ENCODE results near the gene GPC5.
"Not testable (repeated sequence)": the region's sequence is repeated elsewhere in the genome, so short reads cannot be mapped to it uniquely, and the experiment has no call there.

GPC5 gene

DNA sequence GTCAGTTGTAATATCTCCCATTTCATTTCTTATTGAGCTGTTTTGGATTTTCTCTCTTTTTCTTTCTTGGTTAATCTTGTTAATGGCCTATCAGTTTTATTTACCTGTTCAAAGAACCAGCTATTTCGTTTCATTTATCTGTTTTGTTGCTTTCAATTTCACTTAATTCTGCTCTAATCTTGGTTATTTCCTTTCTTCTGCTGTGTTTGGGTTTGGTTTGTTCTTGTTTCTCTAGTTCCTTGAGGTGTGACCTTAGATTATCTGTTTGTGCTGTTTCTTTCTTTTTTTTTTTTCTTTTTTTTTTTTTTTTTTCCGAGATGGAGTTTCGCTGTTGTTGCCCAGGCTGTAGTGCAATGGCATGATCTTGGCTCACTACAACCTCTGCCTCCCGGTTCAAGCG lies 896.1 kb downstream of the GPC5 start:
- H3K9me3 Mint-ChIP-seq: peaks cover 25% of the 10 kb centered on the region
- H3K27ac Mint-ChIP-seq, H3K27me3 Mint-ChIP-seq, CTCF ChIA-PET, H3K4me3 Mint-ChIP-seq, H3K36me3 Mint-ChIP-seq, DNase-seq, H3K4me1 Mint-ChIP-seq: not testable (repeated sequence)

DNA sequence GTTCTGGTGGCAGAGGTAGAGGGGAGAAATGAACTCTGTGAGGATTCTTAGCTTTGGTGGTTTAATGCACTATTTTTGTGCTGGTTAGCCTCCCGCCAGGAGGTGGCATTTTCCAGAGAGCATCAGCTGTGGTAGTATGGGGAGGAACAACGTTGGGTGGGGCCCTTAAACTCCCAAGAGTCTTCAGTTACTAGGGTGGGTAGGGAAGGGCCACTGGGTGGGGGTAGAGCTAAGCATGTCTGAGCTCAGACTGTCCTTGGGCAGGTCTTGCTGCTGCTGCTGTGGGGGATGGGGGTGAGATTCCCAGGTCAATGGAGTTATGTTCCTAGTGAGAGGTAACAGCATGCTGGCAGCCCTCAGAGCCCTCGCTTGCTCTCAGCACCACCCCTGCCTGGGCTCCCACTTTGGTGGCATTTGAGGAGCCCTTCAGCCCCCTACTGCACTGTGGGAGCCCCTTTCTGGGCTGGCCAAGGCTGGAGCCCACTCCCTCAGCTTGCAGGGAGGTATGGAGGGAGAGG lies 897.8 kb downstream of the GPC5 start:
- H3K27me3 Mint-ChIP-seq, H3K36me3 Mint-ChIP-seq, H3K4me1 Mint-ChIP-seq, H3K27ac Mint-ChIP-seq, H3K4me3 Mint-ChIP-seq, CTCF ChIA-PET, DNase-seq: not testable (repeated sequence)
- peaks cover 21% of the 10 kb centered on the region for H3K9me3 Mint-ChIP-seq

DNA sequence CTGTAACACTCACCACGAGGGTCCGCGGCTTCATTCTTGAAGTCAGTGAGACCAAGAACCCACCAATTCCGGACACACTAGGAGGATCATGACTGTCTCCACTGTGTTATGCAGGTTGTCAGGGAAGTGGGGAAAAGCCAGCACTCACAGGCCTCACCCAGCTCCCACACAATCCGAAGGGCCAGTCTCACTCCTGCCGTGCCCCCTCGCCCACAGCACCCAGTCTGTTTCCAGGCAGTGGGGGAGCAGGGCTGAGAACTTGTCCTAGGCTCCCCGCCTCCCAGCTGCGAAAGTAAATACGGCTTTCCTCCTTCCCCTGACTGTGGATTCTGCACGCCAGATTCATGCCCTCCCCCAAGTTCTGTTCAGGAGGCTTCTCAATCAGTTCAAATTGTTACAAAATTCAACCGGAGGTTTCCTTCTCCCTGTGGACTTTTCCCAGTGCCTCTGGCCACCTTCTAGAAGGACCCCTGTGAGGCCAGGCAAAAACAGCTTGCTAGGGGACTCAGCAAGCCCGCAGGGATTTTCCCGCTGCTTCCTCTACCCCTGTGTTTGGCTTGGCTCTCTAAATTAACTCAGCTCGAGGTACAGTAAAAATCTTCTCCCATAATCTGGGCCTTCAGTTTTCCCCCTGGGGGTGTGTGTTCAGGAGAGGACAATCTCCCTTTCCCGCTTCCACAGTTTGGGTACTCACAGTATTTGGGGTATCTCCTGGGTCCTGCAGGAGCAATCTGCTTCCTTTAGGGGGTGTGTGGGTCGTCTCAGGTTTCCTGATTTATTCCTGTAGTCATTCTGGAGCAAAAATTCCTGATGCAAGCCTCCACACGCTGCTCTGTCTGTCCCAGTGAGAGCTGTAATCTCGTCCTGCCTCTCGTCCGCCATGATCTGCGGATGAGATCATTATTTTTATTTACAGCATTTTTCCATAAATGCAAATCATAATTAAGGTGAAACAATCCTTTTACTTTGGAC lies 899.8 kb downstream of the GPC5 start:
- peaks cover 14% of the 10 kb centered on the region for H3K9me3 Mint-ChIP-seq
- no peak overlapping the region for H3K27ac Mint-ChIP-seq
- no peaks in the 10 kb centered on the region for H3K27me3 Mint-ChIP-seq
- no peaks in the 10 kb centered on the region for H3K36me3 Mint-ChIP-seq
- DNase-seq: no peak
- H3K4me3 Mint-ChIP-seq: no peak overlapping the region
- CTCF ChIA-PET: no interaction called here
- no peaks in the 10 kb centered on the region for H3K4me1 Mint-ChIP-seq

DNA sequence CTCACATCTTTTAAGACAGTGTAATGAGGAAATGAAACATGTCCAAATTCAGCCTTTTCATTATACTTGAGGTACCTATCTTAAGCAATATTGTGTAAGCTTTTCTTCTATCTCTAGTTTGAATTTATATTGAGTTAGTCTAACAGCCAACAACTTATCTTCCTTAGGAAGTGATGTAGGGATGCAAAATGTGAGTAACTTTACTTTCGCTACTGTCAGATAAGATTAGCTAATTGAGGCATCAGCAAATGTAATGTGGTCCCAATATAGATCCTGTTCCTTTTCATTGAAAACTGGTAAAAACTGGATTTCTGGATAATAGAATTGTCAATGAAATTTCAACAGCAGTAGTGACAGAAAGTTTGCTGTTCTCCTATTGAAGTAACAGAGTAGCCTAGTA lies 902.2 kb downstream of the GPC5 start:
- peaks cover 6% of the 10 kb centered on the region for H3K9me3 Mint-ChIP-seq
- H3K27me3 Mint-ChIP-seq: no peaks in the 10 kb centered on the region
- H3K4me3 Mint-ChIP-seq: no peak overlapping the region
- CTCF ChIA-PET: no interaction called here
- no peak for DNase-seq
- H3K4me1 Mint-ChIP-seq: no peaks in the 10 kb centered on the region
- H3K36me3 Mint-ChIP-seq: no peaks in the 10 kb centered on the region
- H3K27ac Mint-ChIP-seq: no peak overlapping the region

DNA sequence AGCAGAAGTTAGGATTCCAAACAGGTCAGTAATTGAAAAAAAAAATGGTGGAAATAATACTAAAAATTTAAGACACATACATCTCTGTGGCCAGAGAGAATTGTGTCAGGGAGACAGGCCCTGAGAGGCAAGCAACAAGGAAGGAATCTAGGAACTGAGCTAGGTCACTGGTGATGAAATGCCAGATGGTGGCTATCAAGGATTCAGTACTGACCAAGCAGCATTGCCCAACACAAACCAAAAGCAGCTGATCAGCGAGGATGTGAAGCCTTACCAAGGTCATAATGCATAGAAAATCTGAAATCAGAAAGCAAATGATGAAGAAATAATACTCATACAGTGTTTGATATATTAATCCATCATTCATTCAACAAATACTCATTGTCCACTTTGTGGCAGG lies 905.0 kb downstream of the GPC5 start:
- no peaks in the 10 kb centered on the region for H3K27me3 Mint-ChIP-seq
- no peak overlapping the region for H3K27ac Mint-ChIP-seq
- CTCF ChIA-PET: interaction anchor here (0.6 kb wide), 1 partner anchor 1222 kb away, joined by 3 read pairs; no protein-coding TSS in a partner anchor
- no peak for DNase-seq
- no peaks in the 10 kb centered on the region for H3K4me1 Mint-ChIP-seq
- no peaks in the 10 kb centered on the region for H3K9me3 Mint-ChIP-seq
- no peak overlapping the region for H3K4me3 Mint-ChIP-seq
- no peaks in the 10 kb centered on the region for H3K36me3 Mint-ChIP-seq

DNA sequence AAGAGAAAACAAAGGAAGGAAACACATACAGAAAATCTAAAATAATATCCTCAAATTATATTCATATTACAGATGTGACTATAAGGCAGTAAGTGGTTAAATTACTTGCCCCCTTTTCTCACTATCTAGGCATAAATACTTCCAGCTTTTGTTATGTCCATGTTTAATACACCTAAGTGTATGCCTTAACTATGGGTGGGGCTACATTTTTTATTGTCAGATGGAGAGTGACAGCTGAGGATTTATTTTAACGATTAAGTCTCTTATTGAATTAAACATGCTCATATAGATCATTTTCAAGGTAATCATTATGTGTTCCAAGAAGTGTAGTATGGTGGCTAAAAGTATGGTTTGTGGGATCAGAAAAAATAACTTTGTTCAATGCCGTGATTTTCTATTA lies 909.3 kb downstream of the GPC5 start:
- Mint-ChIP-seq H3K9me3 (no peaks in the 10 kb centered on the region), H3K27ac (no peak overlapping the region), H3K36me3 (no peaks in the 10 kb centered on the region), H3K4me3 (no peak overlapping the region), H3K4me1 (no peaks in the 10 kb centered on the region), H3K27me3 (no peaks in the 10 kb centered on the region)
- DNase-seq: no peak
- CTCF ChIA-PET: no interaction called here

DNA sequence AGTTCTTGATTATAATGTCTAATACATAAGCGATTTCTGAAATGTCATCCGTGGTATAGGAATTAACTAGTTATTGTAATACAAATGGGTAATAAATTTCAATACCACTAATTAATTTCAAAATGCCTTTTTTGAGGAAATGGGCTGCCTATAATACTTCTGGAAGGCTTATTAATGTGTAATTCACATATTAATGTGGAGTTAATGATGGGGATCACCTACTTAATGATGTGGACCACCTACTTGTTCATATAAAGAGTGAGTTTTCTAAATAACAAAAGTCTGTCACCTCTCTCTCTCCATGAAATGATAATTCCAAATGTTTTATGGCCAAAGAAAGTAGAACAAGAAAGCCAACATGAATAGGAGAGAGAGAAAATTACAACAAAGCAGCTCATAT lies 914.4 kb downstream of the GPC5 start:
- CTCF ChIA-PET: no interaction called here
- Mint-ChIP-seq H3K4me1 (no peaks in the 10 kb centered on the region), H3K27me3 (no peaks in the 10 kb centered on the region), H3K4me3 (no peak overlapping the region), H3K9me3 (no peaks in the 10 kb centered on the region), H3K36me3 (no peaks in the 10 kb centered on the region), H3K27ac (no peak overlapping the region)
- no peak for DNase-seq

DNA sequence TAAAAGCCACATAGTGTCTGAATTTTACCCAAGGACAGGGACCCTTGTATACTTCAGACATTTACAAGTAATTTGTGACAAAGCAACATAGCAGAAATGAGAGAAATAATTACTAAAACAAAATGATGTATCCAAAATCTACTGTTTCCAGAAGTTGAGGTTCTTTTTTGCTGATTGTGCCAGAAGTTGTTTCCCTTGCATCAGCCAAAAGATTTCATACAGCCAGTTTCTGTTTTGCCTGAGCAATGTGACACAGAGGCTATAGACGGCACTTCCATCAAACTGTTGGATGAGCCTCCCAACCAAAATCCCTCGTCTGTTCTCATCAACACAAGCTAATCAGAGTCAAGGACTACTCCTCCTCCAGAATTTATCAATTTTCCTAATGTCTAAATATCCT lies 915.0 kb downstream of the GPC5 start:
- CTCF ChIA-PET: no interaction called here
- no peaks in the 10 kb centered on the region for H3K27me3 Mint-ChIP-seq
- no peaks in the 10 kb centered on the region for H3K4me1 Mint-ChIP-seq
- no peak overlapping the region for H3K27ac Mint-ChIP-seq
- H3K36me3 Mint-ChIP-seq: no peaks in the 10 kb centered on the region
- H3K4me3 Mint-ChIP-seq: no peak overlapping the region
- H3K9me3 Mint-ChIP-seq: no peaks in the 10 kb centered on the region
- no peak for DNase-seq

DNA sequence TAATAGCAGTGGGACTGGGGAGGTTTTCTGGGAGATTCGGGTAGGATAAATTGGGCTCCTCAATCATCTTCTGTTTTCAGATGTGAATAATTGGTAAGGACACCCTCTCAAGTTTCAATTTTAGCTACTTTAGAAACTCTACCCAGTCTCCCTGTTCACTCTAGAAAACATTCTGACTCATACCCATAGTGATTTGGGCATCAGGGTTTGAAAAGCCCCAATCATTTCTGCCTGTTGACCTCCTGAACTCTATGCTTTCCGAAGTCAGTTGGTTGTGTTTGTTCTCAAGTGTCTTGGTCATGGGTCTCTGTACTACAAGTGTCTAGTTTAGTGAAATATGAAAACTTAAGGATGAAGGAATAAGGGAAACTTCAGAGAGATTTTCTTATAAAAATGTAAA lies 916.8 kb downstream of the GPC5 start:
- Mint-ChIP-seq H3K27me3 (no peaks in the 10 kb centered on the region), H3K4me1 (no peaks in the 10 kb centered on the region), H3K4me3 (no peak overlapping the region), H3K9me3 (no peaks in the 10 kb centered on the region), H3K36me3 (no peaks in the 10 kb centered on the region), H3K27ac (no peak overlapping the region)
- CTCF ChIA-PET: no interaction called here
- no peak for DNase-seq

DNA sequence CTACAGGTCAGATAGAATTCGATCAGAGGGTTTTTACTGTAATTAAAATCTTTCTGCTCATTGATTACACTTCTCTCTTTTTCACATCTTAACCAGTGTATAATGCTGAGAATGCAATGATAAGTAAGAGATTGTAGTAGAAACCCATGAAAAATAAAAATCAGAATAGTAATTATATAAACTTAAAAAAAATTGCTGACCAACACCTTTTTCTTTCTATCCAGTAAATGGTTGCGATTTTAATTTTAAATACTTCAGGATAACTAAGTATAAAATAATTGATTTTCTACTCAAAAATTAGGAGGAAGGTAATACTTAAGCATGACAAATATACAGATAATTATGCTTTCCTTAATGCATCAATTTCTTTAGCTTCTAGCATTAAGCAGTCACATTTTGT lies 917.6 kb downstream of the GPC5 start:
- H3K27ac Mint-ChIP-seq: no peak overlapping the region
- H3K4me1 Mint-ChIP-seq: no peaks in the 10 kb centered on the region
- CTCF ChIA-PET: no interaction called here
- no peak for DNase-seq
- H3K9me3 Mint-ChIP-seq: no peaks in the 10 kb centered on the region
- no peak overlapping the region for H3K4me3 Mint-ChIP-seq
- H3K27me3 Mint-ChIP-seq: no peaks in the 10 kb centered on the region
- no peaks in the 10 kb centered on the region for H3K36me3 Mint-ChIP-seq

DNA sequence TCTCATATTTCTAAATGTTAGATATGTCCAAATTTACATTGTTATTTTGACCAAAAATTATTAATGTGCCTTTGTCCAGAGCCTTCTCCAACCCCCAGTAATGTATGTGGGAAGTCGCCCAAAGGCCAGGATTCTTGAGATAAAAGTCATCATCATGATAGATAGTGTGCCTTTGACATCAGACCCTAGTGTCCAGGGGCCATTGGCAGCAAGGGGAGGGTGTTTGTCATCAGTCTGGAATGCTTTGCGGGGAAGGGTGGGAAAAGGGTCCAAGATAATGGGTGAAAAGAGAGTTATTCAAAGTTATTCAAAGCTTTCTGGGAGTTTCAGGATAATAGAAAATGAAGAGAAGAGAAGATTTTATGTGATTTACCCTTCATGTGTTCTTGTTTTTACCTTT lies 918.6 kb downstream of the GPC5 start:
- H3K4me3 Mint-ChIP-seq: no peak overlapping the region

DNA sequence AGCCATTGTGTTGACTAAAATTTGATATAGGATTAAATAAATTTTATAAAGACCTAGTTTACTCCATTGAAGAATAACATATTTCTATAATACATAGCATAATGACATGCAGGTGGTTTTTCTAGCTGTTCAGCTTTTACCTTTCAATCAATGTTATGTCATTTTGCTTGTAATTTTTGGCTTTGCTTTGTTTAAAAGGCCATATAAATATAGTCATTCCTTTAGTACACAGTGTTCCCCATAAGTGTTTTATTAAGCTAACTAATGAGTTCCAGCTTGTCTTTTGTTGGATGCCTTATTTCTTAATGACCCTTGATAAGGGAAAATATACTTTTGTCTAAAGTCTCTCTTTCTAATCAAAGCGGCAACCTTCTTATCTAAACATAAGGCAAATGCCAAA lies 921.9 kb downstream of the GPC5 start:
- DNase-seq: no peak
- H3K27me3 Mint-ChIP-seq: no peaks in the 10 kb centered on the region
- H3K4me3 Mint-ChIP-seq: no peak overlapping the region
- H3K9me3 Mint-ChIP-seq: no peaks in the 10 kb centered on the region
- H3K4me1 Mint-ChIP-seq: no peaks in the 10 kb centered on the region
- H3K36me3 Mint-ChIP-seq: no peaks in the 10 kb centered on the region
- no peak overlapping the region for H3K27ac Mint-ChIP-seq
- CTCF ChIA-PET: no interaction called here

More for the DNA sequence above, 918.6 kb downstream of the GPC5 start:
- Mint-ChIP-seq H3K36me3 (no peaks in the 10 kb centered on the region), H3K27me3 (no peaks in the 10 kb centered on the region), H3K27ac (no peak overlapping the region), H3K9me3 (no peaks in the 10 kb centered on the region), H3K4me1 (no peaks in the 10 kb centered on the region)
- CTCF ChIA-PET: no interaction called here
- DNase-seq: no peak

DNA sequence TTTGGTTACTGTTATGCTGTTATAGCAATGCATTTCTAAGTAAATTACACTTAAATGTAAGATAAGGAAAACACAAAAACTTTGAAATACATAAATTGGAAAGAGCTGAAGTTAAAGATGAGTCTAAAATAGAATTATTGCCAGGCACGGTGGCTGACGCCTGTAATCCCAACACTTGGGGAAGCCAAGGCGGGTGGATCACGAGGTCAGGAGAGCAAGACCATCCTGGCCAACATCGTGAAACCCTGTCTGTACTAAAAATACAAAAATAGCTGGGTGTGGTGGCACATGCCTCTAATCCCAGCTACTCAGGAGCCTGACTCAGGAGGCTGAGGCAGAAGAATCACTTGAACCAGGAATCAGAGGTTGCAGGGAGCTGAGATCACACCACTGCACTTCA lies 922.8 kb downstream of the GPC5 start:
- Mint-ChIP-seq H3K27me3 (no peaks in the 10 kb centered on the region), H3K4me3 (no peak overlapping the region), H3K4me1 (no peaks in the 10 kb centered on the region), H3K27ac (no peak overlapping the region), H3K9me3 (no peaks in the 10 kb centered on the region), H3K36me3 (no peaks in the 10 kb centered on the region)
- no peak for DNase-seq
- CTCF ChIA-PET: no interaction called here

DNA sequence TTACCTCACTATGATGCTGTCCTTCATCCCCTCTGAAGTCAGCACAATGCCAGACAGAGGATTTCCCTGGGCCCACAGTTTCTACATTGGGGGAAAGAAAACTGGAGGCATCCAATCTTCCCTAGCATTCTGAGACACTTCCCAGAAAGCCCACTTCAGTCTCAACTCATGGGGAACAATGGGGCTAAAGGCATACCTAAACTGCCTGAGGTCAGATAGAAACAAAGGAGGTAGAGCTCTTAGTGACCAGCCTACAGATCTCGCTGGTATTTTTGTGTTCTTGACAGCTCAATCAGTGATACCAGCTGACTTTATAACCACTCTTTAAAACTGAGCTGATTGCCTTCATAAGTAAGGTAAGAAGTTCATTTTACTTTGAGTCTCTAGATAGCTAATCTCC lies 947.2 kb downstream of the GPC5 start:
- DNase-seq: no peak
- Mint-ChIP-seq H3K9me3 (no peaks in the 10 kb centered on the region), H3K4me1 (no peaks in the 10 kb centered on the region), H3K27ac (no peak overlapping the region), H3K27me3 (no peaks in the 10 kb centered on the region), H3K36me3 (no peaks in the 10 kb centered on the region), H3K4me3 (no peak overlapping the region)
- CTCF ChIA-PET: no interaction called here

DNA sequence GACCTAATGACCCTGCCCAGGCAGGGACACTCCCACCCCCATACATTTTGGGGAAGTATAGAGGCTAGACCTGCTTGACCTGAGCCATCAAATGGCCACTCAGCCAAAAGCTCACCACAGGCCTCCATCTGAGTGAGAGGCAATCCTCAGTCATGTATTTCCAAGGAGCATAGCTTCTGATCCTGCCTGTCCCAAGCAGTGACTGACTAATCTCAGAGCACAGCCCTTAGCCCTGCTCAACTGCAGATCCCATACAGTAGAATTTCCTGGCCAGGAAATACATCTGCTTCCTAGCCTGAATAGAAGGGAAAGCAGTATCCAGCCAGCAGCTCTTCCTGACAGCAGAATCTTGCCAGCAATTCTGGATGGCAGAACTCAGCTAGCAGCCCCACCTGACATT lies 947.6 kb downstream of the GPC5 start:
- DNase-seq: no peak
- no peak overlapping the region for H3K27ac Mint-ChIP-seq
- H3K27me3 Mint-ChIP-seq: no peaks in the 10 kb centered on the region
- no peaks in the 10 kb centered on the region for H3K9me3 Mint-ChIP-seq
- CTCF ChIA-PET: interaction anchor here (1.0 kb wide), 1 partner anchor 10 kb away, joined by 3 read pairs; no protein-coding TSS in a partner anchor
- no peaks in the 10 kb centered on the region for H3K4me1 Mint-ChIP-seq
- H3K4me3 Mint-ChIP-seq: no peak overlapping the region
- H3K36me3 Mint-ChIP-seq: no peaks in the 10 kb centered on the region
